SK-N-MC (cell line): ENCODE data around the gene CCDC134.

ENCODE experiments used
- DNase-seq: peaks from one replicate; pipeline ENCODE4 v3.0.0-alpha.2; 2011; ENCODE audit warnings: low read depth, low spot score
- H3K27ac ChIP-seq: fragments of 200-600 bp; sonication (generic); 2 replicates; pipeline ENCODE4 v1.5.1; 2016; ENCODE audit warnings: mixed run types
- H3K36me3 ChIP-seq: fragments of 200-600 bp; sonication (generic); 2 replicates; pipeline ENCODE4 v1.6.1; 2017; ENCODE audit warnings: antibody characterized with exemption, low read length, mixed read lengths; ENCODE audit not compliant: insufficient read depth
- H3K4me3 ChIP-seq: fragments of 200-600 bp; sonication (generic); 2 replicates; pipeline ENCODE4 v1.5.1; 2016
- H3K9ac ChIP-seq: fragments of 200-600 bp; sonication (generic); 2 replicates; pipeline ENCODE4 v1.8.0; 2017; ENCODE audit warnings: mixed run types, mixed read lengths; ENCODE audit not compliant: insufficient read length
- H3K9me3 ChIP-seq: fragments of 200-600 bp; sonication (generic); 2 replicates; pipeline ENCODE4 v1.6.1; 2017; ENCODE audit warnings: low read depth, mild to moderate bottlenecking, antibody characterized with exemption, low read length, moderate library complexity, mixed read lengths
- EZH2 ChIP-seq: fragments of 200-600 bp; sonication (generic); IDR thresholded peaks from one replicate; pipeline ENCODE4 v1.6.1; 2017; ENCODE audit warnings: antibody characterized with exemption
- FOXP2 ChIP-seq: optimal IDR thresholded peaks from 2 replicates; pipeline ENCODE3; 2011; ENCODE audit warnings: mild to moderate bottlenecking, moderate library complexity; ENCODE audit not compliant: insufficient read depth; ENCODE audit errors: extremely low read length, control extremely low read depth
- POLR2AphosphoS5 ChIP-seq: IDR thresholded peaks from 2 replicates; pipeline ENCODE4 v1.6.1; 2012; ENCODE audit warnings: mild to moderate bottlenecking, low read depth, low read length, borderline replicate concordance

Gene CCDC134

DNA sequence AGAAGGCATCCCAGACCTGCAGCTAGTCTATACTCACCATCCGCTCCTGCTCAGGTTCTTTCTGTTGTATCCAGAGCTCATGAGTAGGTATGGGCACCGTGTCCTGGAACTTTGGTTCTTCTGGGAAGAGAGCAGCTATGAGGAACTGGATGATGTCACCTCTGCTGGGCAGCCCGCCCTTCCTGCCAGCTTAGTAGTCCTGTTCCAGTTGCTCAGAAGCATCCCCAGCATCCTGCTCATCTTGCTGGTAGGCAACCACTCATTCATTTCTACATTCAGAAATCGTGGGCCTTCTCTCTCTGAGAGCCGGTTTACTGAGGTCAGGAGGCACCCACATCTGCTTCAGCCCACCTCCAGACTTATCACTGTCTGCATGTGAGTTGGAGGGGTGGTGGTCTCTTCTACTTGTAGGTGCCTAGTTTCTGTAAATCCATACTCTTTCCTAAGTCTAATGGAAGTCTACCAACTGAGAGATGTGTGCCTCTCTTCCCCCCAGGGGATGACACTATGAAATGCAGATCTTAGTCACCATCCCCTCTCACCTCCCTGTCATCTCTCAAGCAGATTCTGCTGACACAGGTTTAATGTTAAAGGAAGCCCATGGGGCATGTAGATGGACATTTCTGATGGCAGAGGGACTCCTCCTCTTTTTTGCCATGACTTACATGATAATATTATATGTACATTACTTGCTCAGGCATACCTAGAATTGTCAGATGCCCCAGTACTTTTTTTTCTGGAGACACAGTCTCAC lies 29.6 kb upstream of the CCDC134 start:
- Histone ChIP-seq H3K9me3 (no peaks in the 10 kb centered on the region), H3K36me3 (no peaks in the 10 kb centered on the region), H3K9ac (no peak overlapping the region), H3K4me3 (no peak overlapping the region), H3K27ac (no peak overlapping the region)
- no peak for DNase-seq
- TF ChIP-seq EZH2 (no peak), POLR2AphosphoS5 (no peak), FOXP2 (no peak)

DNA sequence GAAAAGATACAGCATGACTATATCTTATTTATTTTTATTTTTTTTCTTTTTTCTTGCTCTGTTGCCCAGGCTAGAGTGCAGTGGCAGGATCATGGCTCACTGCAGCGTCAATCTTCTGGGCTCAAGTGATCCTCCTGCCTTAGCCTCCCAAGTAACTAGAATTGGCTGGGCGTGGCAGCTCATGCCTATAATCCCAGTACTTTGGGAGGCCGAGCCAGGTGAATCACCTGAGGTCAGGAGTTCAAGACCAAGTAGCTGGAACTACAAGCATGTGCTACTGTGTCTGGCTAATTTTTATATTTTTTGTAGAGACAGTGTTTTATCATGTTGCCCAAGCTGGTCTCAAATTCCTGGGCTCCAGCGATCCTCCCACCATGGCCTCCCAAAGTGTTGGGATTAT lies 28.3 kb upstream of the CCDC134 start:
- Histone ChIP-seq H3K9me3 (no peaks in the 10 kb centered on the region), H3K9ac (no peak overlapping the region), H3K4me3 (no peak overlapping the region), H3K27ac (no peak overlapping the region), H3K36me3 (no peaks in the 10 kb centered on the region)
- no peak for TF ChIP-seq FOXP2
- TF ChIP-seq EZH2 = no peak
- TF ChIP-seq POLR2AphosphoS5 = no peak
- DNase-seq = no peak

DNA sequence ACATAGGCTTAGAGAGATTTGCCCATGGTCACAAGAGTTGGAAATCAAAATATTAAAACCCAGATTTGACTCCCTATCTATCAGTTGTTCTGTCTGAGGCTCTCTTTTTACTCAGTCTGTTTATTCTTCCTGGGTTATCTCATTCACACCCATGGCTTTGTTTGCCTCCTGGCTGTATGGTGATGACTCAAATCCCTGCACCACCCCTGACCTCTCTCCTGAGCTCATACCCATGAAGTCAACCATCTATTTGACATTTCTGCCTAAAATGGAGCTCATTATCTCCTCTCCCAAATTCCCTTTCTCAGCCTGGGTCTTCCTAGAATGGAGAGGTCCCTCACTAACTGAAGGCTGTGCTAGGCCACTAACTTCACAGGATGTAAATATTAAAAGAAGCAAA lies 27.8 kb upstream of the CCDC134 start:
- no peak overlapping the region for H3K27ac ChIP-seq
- H3K9ac ChIP-seq = no peak overlapping the region
- no peak for DNase-seq
- H3K36me3 ChIP-seq = no peaks in the 10 kb centered on the region
- TF ChIP-seq POLR2AphosphoS5 (no peak), FOXP2 (no peak), EZH2 (no peak)
- no peaks in the 10 kb centered on the region for H3K9me3 ChIP-seq
- H3K4me3 ChIP-seq = no peak overlapping the region

DNA sequence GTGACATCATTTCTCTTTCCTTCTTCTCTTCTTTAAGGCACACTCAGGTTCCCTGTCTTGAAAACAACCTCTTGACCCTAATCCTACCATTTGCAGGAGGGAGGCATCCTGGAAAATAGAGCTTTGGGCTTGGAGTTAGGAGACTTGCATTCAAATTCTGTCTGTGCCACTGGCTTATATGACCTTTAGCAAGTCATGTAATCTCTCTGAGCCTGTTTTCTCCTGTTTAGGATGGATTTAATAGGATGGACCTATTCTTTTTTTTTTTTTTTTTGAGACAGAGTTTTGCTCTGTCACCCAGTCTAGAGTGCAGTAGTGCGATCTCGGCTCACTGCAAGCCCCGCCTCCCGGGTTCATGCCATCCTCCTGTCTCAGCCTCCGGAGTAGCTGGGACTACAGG lies 25.1 kb upstream of the CCDC134 start:
- Histone ChIP-seq H3K36me3 (no peaks in the 10 kb centered on the region), H3K9ac (no peak overlapping the region), H3K9me3 (no peaks in the 10 kb centered on the region), H3K27ac (no peak overlapping the region), H3K4me3 (no peak overlapping the region)
- DNase-seq = no peak
- no peak for TF ChIP-seq EZH2
- TF ChIP-seq FOXP2 = no peak
- TF ChIP-seq POLR2AphosphoS5 = no peak

DNA sequence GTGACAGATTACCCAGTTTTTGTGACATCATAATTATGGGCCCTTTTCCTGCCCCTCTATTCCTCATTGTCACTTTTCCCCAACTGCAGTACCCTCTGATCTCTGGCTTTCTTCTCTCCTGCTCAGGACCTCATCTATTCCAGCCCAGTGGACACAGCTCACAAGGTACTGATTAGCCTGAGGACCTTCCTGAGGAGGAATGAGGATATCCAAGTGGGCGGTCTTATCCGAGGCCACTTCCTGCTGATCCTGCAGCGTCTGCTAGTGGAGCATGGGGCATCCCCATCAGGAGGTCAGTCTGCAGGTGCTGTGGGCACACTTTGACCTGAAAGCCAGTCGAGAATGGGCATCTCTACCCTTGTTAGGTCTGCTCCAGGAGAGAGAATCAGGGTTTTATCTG lies 24.5 kb upstream of the CCDC134 start:
- H3K9me3 ChIP-seq = no peaks in the 10 kb centered on the region
- H3K27ac ChIP-seq = no peak overlapping the region
- no peak overlapping the region for H3K4me3 ChIP-seq
- H3K36me3 ChIP-seq = no peaks in the 10 kb centered on the region
- no peak overlapping the region for H3K9ac ChIP-seq
- TF ChIP-seq FOXP2 (no peak), POLR2AphosphoS5 (no peak), EZH2 (no peak)
- DNase-seq = no peak

DNA sequence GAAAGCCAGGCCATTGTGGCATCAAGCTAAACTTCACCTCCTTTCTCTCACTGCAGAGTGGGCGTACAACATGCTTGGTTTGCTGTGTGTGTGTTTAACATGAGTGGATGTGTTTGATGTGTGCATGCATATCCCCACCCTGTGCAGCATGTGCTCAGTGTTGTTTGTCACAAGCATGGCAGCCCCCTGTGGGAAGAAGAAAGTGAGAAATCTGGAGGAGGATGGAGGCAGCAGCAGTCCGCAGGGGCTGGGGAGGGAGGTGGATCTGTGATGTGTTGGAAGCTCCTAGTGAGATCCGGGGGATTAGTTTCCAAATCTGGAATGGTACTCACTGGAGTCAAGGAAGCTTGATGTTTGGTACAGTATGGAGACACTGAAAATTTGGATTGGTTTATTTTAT lies 24.1 kb upstream of the CCDC134 start:
- TF ChIP-seq EZH2 (no peak), POLR2AphosphoS5 (no peak), FOXP2 (no peak)
- H3K9ac ChIP-seq = no peak overlapping the region
- DNase-seq = no peak
- no peaks in the 10 kb centered on the region for H3K9me3 ChIP-seq
- no peak overlapping the region for H3K4me3 ChIP-seq
- no peak overlapping the region for H3K27ac ChIP-seq
- H3K36me3 ChIP-seq = no peaks in the 10 kb centered on the region

DNA sequence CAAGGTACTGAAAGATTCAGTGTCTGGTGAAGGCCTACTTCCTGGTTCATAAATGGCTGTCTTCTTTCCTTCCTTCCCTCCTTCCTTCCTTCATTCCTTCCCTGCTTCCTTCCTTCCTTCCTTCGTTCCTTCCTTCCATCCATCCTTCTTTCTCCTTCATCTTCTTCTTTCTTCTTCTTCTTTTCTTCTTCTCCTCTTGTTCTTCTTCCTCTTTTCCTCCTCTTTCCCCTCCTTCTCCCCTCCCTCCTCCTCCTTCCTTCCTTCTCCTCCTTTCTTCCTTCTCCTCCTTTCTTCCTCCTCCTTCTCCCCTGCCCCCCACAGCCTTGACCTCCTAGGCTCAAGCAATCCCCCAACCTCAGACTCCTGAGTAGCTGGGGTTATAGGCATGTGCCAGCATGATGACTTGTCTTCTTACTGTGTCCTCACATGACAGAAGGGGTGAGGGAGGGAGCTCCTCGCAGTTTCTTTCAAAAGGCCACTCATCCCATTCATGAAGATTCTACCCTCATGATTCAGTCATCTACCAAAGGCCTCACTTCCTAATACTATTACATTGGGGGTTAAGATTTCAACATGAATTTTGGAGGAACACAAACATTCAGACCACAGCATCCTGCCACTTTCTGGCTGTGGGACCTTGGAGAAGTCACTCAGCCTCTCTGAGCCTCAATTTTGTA lies 22.6 kb upstream of the CCDC134 start:
- H3K9ac ChIP-seq = no peak overlapping the region
- H3K4me3 ChIP-seq = no peak overlapping the region
- TF ChIP-seq FOXP2 = no peak
- TF ChIP-seq EZH2 = no peak
- TF ChIP-seq POLR2AphosphoS5 = no peak
- H3K36me3 ChIP-seq = no peaks in the 10 kb centered on the region
- no peaks in the 10 kb centered on the region for H3K9me3 ChIP-seq
- H3K27ac ChIP-seq = no peak overlapping the region
- no peak for DNase-seq

DNA sequence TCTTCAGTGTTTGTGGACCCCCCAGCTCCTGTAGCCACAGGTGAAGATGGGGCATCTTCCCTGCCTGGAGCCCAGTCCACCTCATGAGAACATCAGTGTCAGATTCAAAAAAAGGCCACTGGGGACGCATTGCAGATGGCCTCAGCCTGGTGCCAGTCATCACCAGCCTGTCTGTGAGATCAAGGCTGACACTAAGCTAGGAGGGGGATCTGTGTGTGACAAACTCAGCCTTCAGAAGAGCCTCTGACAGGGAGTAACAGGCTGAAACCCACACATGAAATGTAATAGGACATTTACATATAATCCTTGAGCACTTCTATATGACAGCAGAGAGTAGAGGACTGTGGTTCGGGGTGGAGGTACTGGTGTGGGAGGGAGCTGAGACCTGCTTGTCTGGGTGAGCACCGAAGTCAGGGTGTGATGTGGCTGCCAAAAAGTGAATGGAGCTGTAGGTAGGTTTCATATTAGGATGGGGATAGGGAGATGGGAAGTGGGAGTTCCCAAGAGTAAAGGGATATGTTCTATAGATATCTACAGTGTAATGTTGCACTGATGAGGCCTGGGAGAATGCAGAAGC lies 20.5 kb upstream of the CCDC134 start:
- Histone ChIP-seq H3K36me3 (no peaks in the 10 kb centered on the region), H3K27ac (no peak overlapping the region), H3K4me3 (no peak overlapping the region), H3K9me3 (no peaks in the 10 kb centered on the region), H3K9ac (no peak overlapping the region)
- DNase-seq = no peak
- TF ChIP-seq POLR2AphosphoS5 = no peak
- no peak for TF ChIP-seq FOXP2
- no peak for TF ChIP-seq EZH2
